Caco-2 (cell line): ENCODE results near the gene SEC62. TPM values are rescaled to one million over a fixed set of nuclear protein-coding genes. Genes with fewer than 3 reads are reported as not detected.

Experiments used
- BruUV-seq: library from RNA; stranded (reverse); fragments of 400-500 nt; replicated peaks from 2 replicates; lab custom pipeline; 2021; lab: Mats Ljungman, UMichigan
- CTCF ChIA-PET: fragments of 300-600 bp; sonication (Branson Sonifier 250); formaldehyde crosslinking; loops from one replicate; lab custom pipeline; 2022; ENCODE audit warnings: antibody characterized with exemption; lab: Charles Lee
- POLR2A ChIA-PET: fragments of 300-600 bp; sonication (Branson Sonifier 250); formaldehyde crosslinking; loops from one replicate; lab custom pipeline; 2022; ENCODE audit warnings: antibody characterized with exemption; lab: Charles Lee
- DNase-seq, 2 experiments: peaks; one replicate each; pipeline versions ENCODE4 v3.0.0 to v3.0.0-alpha.2; 2020 to 2022
- H3K27me3 ChIP-seq: replicated peaks from 2 replicates; pipeline ENCODE4 v1.6.0; 2011; ENCODE audit warnings: low read length; ENCODE audit not compliant: control insufficient read depth, insufficient read depth
- H3K36me3 ChIP-seq: 2 replicates; pipeline ENCODE4 v1.5.1; 2011; ENCODE audit warnings: low read length; ENCODE audit not compliant: control insufficient read depth, insufficient read depth
- H3K4me1 ChIP-seq: fragments of 250-450 bp; sonication (Bioruptor Pico); 2 replicates; pipeline ENCODE4 v1.5.1; 2020; ENCODE audit warnings: mild to moderate bottlenecking
- H3K4me3 ChIP-seq: 2 replicates; pipeline ENCODE4 v1.5.1; 2011; ENCODE audit warnings: low read depth, mild to moderate bottlenecking, control low read depth, low read length
- H3K9me3 ChIP-seq: fragments of 250-450 bp; sonication (Bioruptor Pico); 2 replicates; pipeline ENCODE4 v1.5.1; 2020; ENCODE audit warnings: mild to moderate bottlenecking, moderate library complexity
- H3K27ac Mint-ChIP-seq: one replicate; pipeline ENCODE4 v1.8.0; 2022; ENCODE audit warnings: mixed read lengths; ENCODE audit not compliant: unreplicated experiment
- H3K27me3 Mint-ChIP-seq: one replicate; pipeline ENCODE4 v1.8.0; 2022; ENCODE audit warnings: mixed read lengths; ENCODE audit not compliant: insufficient read depth, unreplicated experiment
- H3K36me3 Mint-ChIP-seq: one replicate; pipeline ENCODE4 v1.8.0; 2022; ENCODE audit warnings: mild to moderate bottlenecking, mixed read lengths; ENCODE audit not compliant: insufficient read depth, unreplicated experiment
- H3K4me1 Mint-ChIP-seq: one replicate; pipeline ENCODE4 v1.8.0; 2022; ENCODE audit warnings: low read depth, mixed read lengths; ENCODE audit not compliant: unreplicated experiment
- H3K4me3 Mint-ChIP-seq: one replicate; pipeline ENCODE4 v1.8.0; 2022; ENCODE audit warnings: mild to moderate bottlenecking, moderate library complexity, mixed read lengths; ENCODE audit not compliant: unreplicated experiment
- H3K9me3 Mint-ChIP-seq: one replicate; pipeline ENCODE4 v1.8.0; 2022; ENCODE audit warnings: mixed read lengths; ENCODE audit not compliant: unreplicated experiment
- intact Hi-C: fragments of 100-400 bp; cut with micrococcal nuclease; formaldehyde crosslinking; loops from one replicate; pipeline ENCODE4 v1.10.0; 2022; ENCODE audit not compliant: unreplicated experiment
- total RNA-seq: library from RNA; stranded (reverse); gene quantifications from 2 replicates; pipeline ENCODE4 v1.2.3, GENCODE V29; 2022
- TF ChIP-seq, protein P1 (sequence below), 2 experiments: fragments of 200-600 bp in 1 of 2; IDR thresholded peaks; 1 replicate in 1 of 2; 2 replicates in 1 of 2; pipeline versions ENCODE4 v1.5.1 to v1.8.0; 2011 to 2022; ENCODE audit warnings: antibody characterized with exemption in 1 of 2, control low read depth in 1 of 2, inconsistent platforms in 1 of 2, low read depth in 1 of 2, low read length in 1 of 2, mild to moderate bottlenecking in 1 of 2, moderate library complexity in 1 of 2; ENCODE audit not compliant: insufficient read depth in 1 of 2, severe bottlenecking in 1 of 2, unreplicated experiment in 1 of 2

SEC62 gene
- total RNA-seq, 1 experiment from 2014 or later, result 74.7 TPM

DNA sequence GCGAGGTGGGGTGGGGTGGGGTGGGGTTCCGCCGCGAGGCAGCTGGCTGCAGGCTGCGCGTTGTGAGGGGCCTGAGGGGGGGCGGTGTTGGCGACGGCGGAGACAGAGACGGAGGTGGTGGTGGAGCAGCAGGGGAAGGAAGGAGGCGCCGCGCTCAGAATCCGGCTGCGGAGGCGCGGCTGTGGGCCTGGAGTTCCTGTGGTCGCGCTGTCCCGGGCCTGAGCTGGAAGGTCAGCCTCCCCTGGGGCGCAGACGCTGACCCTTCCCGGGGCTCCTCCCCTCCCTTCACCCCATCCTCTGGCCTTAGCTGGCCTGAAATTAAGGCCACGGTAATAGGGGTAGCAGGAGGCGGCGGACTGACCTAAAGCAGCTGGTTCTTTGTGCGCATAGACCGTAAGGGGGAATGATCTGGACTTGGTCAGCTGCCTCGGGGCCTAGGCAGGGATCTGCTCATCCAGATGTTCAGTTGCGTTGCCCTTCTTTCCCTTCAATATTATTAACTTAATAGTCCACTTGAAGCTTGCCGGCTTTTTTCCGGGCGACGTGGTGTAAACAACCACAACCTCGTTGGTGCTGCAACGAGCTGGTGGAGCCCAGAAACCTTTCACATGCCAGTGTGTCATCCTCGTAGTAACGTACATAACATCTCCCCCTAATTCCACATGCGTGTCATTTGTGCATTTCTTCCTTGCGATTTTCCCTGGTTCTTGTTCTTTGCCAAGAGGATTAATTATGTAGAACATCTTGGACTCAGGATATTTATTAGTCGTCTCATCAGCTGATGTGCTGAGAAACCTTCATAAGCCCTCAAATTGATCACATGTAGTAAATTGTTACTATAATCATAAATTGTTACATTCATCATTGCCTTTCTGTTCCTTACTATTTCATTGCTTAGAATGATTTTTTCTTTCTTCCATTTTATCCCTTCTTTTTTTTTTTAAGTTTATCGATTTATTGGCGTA, 626 bp downstream of the SEC62 start:
- Mint-ChIP-seq H3K4me3 (peak overlapping the region; percentile 97), H3K9me3 (no peaks in the 10 kb centered on the region), H3K27ac (peak overlapping the region; percentile 99), H3K27me3 (peaks cover 11% of the 10 kb centered on the region), H3K4me1 (peaks cover 14% of the 10 kb centered on the region), H3K36me3 (peaks cover 10% of the 10 kb centered on the region)
- Histone ChIP-seq H3K4me3 (peak overlapping the region; percentile 48), H3K36me3 (no peaks in the 10 kb centered on the region; the same call in 1 of the 2 replicates), H3K4me1 (peaks cover 7% of the 10 kb centered on the region), H3K27me3 (no peaks in the 10 kb centered on the region), H3K9me3 (no peaks in the 10 kb centered on the region)
- peak in 1 of 2 experiments; percentile 51 for DNase-seq
- POLR2A ChIA-PET, result interaction anchor here (0.5 to 0.7 kb wide), 5 partner anchors 12 to 303 kb away, joined by 3 to 15 read pairs (median 3); no protein-coding TSS in a partner anchor
- TF ChIP-seq, protein P1, sequence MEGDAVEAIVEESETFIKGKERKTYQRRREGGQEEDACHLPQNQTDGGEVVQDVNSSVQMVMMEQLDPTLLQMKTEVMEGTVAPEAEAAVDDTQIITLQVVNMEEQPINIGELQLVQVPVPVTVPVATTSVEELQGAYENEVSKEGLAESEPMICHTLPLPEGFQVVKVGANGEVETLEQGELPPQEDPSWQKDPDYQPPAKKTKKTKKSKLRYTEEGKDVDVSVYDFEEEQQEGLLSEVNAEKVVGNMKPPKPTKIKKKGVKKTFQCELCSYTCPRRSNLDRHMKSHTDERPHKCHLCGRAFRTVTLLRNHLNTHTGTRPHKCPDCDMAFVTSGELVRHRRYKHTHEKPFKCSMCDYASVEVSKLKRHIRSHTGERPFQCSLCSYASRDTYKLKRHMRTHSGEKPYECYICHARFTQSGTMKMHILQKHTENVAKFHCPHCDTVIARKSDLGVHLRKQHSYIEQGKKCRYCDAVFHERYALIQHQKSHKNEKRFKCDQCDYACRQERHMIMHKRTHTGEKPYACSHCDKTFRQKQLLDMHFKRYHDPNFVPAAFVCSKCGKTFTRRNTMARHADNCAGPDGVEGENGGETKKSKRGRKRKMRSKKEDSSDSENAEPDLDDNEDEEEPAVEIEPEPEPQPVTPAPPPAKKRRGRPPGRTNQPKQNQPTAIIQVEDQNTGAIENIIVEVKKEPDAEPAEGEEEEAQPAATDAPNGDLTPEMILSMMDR (IDR thresholded peaks at IDR 0.05; ENCODE audit: insufficient read depth in 1 of 2, low read depth in 1 of 2, low read length in 1 of 2, severe bottlenecking in 1 of 2, unreplicated experiment in 1 of 2), result no peak
- CTCF ChIA-PET, result no interaction called here
- intact Hi-C loops, result loop anchor here (1.0 to 2.0 kb wide), 4 partner anchors 37 to 194 kb away; partner anchors contain the start of gene MYNN
- TSS peak; percentile 23 for BruUV-seq

DNA sequence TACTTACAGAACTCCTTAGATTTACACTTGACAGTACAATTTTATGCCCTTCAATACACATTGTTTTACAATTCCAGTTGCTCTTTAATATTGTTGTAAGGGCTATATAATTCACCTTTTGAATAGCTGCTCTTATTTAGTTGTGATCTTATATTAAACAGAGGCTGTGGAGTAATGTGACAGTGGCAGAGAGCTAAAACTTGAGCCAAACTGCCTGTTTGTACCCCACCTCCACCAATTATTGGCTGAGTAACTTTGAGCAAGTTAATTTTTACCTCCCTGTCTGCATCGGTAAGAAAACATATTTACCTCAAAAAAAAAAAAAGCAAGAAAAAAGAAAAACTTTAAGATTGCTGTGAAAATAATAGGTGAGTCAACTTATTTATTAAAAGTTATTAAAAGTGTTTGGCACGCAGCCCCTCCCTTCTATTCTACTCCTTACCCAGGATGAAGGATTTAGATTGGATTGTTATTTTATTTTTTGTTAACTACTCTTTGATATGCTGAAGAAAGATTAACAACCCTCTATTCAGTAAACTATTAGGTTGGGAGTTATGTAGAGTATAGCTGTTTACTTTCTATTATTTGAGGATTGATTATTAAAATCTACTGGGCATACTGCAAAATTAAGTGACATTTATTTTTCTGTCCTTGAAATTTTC, 1.7 kb downstream of the SEC62 start:
- no peaks in the 10 kb centered on the region for H3K9me3 Mint-ChIP-seq
- no peak overlapping the region for H3K4me3 Mint-ChIP-seq
- BruUV-seq, result no TSS peak
- peaks cover 7% of the 10 kb centered on the region for H3K4me1 ChIP-seq
- no peaks in the 10 kb centered on the region for H3K27me3 ChIP-seq
- no peak for DNase-seq
- no peak overlapping the region for H3K4me3 ChIP-seq
- H3K27ac Mint-ChIP-seq, result no peak overlapping the region
- POLR2A ChIA-PET, result interaction anchor here (0.6 to 0.7 kb wide), 2 partner anchors 11 to 304 kb away, joined by 3 read pairs; no protein-coding TSS in a partner anchor
- H3K9me3 ChIP-seq, result no peaks in the 10 kb centered on the region
- CTCF ChIA-PET, result no interaction called here
- H3K27me3 Mint-ChIP-seq, result peaks cover 5% of the 10 kb centered on the region
- intact Hi-C loops, result no loop called here
- TF ChIP-seq, protein P1 (IDR thresholded peaks at IDR 0.05; ENCODE audit: insufficient read depth in 1 of 2, low read depth in 1 of 2, low read length in 1 of 2, severe bottlenecking in 1 of 2, unreplicated experiment in 1 of 2), result no peak
- H3K36me3 Mint-ChIP-seq, result peaks cover 10% of the 10 kb centered on the region
- H3K36me3 ChIP-seq, result no peaks in the 10 kb centered on the region; the same call in 1 of the 2 replicates
- peaks cover 14% of the 10 kb centered on the region for H3K4me1 Mint-ChIP-seq
